ENCODE measurements around the gene DTNA. TPM values are rescaled to one million over a fixed set of nuclear protein-coding genes. Genes with fewer than 3 reads are reported as not detected.

Gene DTNA
- total RNA-seq, 1 experiment from 2014 or later: 9.0 TPM

DNA sequence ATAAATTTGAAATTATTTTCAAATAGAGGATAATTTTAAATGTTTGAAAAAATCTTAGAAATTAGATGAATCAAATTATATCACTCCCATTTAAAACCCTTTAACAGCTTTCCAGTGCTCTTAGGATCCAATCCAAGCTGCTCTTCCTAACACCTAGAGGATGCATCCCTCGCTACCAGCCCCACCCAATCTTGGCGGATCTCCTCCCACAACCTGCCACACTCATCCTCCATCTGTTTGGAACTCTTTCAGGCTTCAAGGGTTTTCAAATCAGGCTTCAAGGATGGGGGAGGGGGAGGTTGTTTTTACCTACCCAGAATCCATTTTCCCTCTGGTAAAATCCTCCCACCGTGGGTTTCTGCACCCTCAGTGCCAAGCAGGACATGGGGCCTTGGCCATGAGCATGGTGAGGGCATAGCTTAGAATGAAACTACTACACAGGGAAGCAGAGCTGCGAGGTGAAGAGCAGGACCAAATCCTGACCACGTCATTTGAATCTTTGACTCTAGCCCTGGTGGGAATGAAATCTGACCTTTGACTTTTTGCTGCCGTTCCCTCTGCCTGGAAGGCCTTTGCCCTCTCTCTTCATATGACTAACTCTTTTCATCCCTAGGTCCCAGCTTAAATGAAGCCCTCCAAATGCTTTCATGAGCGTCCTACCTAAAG lies 218.1 kb downstream of the DTNA start:
- H3K4me3 Mint-ChIP-seq (ENCODE audit: low read depth, unreplicated experiment): no peak overlapping the region
- CTCF ChIA-PET: no interaction called here
- no peaks in the 10 kb centered on the region for H3K27me3 Mint-ChIP-seq (ENCODE audit: unreplicated experiment)
- TF ChIP-seq, protein P1, sequence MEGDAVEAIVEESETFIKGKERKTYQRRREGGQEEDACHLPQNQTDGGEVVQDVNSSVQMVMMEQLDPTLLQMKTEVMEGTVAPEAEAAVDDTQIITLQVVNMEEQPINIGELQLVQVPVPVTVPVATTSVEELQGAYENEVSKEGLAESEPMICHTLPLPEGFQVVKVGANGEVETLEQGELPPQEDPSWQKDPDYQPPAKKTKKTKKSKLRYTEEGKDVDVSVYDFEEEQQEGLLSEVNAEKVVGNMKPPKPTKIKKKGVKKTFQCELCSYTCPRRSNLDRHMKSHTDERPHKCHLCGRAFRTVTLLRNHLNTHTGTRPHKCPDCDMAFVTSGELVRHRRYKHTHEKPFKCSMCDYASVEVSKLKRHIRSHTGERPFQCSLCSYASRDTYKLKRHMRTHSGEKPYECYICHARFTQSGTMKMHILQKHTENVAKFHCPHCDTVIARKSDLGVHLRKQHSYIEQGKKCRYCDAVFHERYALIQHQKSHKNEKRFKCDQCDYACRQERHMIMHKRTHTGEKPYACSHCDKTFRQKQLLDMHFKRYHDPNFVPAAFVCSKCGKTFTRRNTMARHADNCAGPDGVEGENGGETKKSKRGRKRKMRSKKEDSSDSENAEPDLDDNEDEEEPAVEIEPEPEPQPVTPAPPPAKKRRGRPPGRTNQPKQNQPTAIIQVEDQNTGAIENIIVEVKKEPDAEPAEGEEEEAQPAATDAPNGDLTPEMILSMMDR (IDR thresholded peaks at IDR 0.05; ENCODE audit: unreplicated experiment): no peak
- no peak for DNase-seq
- no peak overlapping the region for H3K27ac Mint-ChIP-seq (ENCODE audit: unreplicated experiment)
- peaks cover 6% of the 10 kb centered on the region for H3K9me3 Mint-ChIP-seq (ENCODE audit: low read depth, unreplicated experiment)
- intact Hi-C loops (cut with micrococcal nuclease; ENCODE audit: unreplicated experiment): no loop called here
- no TSS peak for BruUV-seq (replicated peaks)
- no peaks in the 10 kb centered on the region for H3K36me3 Mint-ChIP-seq (ENCODE audit: insufficient read depth, unreplicated experiment)
- H3K4me1 Mint-ChIP-seq (ENCODE audit: low read depth, unreplicated experiment): peaks cover 23% of the 10 kb centered on the region

DNA sequence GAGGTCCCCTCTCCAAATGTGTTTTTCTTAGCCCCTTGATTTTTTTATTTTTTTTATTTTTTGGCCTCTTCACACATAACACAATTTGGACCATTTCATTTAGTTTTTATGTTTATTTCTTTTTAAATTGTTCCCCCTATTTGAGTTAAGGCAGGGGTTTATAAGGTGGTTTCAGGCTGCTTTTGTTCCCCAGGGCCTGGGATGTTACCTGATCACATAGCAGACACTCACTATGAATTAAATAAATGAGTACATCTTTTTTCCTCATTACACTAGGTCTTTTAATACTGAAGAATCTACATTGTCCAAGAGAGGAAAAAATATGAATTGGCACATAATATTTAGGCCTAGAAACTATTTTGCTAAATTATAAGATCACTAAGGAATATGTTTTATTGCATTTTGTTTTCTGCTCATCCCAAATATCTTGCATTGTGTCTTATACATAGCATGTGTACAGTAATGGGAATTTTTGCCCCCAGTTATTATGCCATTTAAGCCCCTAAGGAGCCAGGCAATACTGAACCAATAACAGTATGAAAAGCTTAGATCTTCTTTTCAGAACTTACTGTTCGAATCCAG lies 218.7 kb downstream of the DTNA start:
- intact Hi-C loops (cut with micrococcal nuclease; ENCODE audit: unreplicated experiment): no loop called here
- CTCF ChIA-PET: interaction anchor here (0.9 kb wide), 1 partner anchor 14 kb away, joined by 3 read pairs; no protein-coding TSS in a partner anchor
- Mint-ChIP-seq H3K27ac (ENCODE audit: unreplicated experiment) (no peak overlapping the region), H3K27me3 (ENCODE audit: unreplicated experiment) (no peaks in the 10 kb centered on the region), H3K4me1 (ENCODE audit: low read depth, unreplicated experiment) (peaks cover 29% of the 10 kb centered on the region), H3K4me3 (ENCODE audit: low read depth, unreplicated experiment) (no peak overlapping the region), H3K36me3 (ENCODE audit: insufficient read depth, unreplicated experiment) (no peaks in the 10 kb centered on the region), H3K9me3 (ENCODE audit: low read depth, unreplicated experiment) (peaks cover 6% of the 10 kb centered on the region)
- BruUV-seq (replicated peaks): no TSS peak
- no peak for DNase-seq
- TF ChIP-seq, protein P1 (IDR thresholded peaks at IDR 0.05; ENCODE audit: unreplicated experiment): no peak

DNA sequence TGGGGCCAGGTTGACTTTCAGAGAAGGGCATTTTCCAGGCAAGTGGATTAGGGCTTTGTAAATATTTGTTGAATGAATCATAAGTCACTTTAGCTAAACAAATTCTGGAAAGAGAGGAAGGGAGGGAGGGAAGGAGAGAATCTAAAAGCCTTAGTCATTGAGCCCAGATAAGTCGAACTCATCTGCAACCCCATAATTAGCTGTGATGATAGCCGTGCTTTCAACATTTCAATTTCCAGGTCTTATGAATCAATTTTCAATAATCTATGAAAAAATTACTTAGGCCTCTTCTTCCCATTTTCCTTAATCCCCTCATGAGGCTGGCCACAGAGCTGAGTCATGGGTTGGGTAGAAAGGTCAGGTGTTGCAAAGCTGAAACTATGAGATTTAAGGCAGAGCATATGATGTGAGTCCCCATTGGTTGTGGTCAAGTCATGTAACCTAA lies 219.3 kb downstream of the DTNA start:
- intact Hi-C loops (cut with micrococcal nuclease; ENCODE audit: unreplicated experiment): no loop called here
- no TSS peak for BruUV-seq (replicated peaks)
- TF ChIP-seq, protein P1 (IDR thresholded peaks at IDR 0.05; ENCODE audit: unreplicated experiment): no peak
- CTCF ChIA-PET: interaction anchor here (0.9 kb wide), 1 partner anchor 13 kb away, joined by 3 read pairs; no protein-coding TSS in a partner anchor
- Mint-ChIP-seq H3K9me3 (ENCODE audit: low read depth, unreplicated experiment) (peaks cover 6% of the 10 kb centered on the region), H3K4me1 (ENCODE audit: low read depth, unreplicated experiment) (peaks cover 35% of the 10 kb centered on the region), H3K36me3 (ENCODE audit: insufficient read depth, unreplicated experiment) (no peaks in the 10 kb centered on the region), H3K27me3 (ENCODE audit: unreplicated experiment) (no peaks in the 10 kb centered on the region), H3K4me3 (ENCODE audit: low read depth, unreplicated experiment) (no peak overlapping the region), H3K27ac (ENCODE audit: unreplicated experiment) (no peak overlapping the region)
- peak; percentile 25 for DNase-seq

DNA sequence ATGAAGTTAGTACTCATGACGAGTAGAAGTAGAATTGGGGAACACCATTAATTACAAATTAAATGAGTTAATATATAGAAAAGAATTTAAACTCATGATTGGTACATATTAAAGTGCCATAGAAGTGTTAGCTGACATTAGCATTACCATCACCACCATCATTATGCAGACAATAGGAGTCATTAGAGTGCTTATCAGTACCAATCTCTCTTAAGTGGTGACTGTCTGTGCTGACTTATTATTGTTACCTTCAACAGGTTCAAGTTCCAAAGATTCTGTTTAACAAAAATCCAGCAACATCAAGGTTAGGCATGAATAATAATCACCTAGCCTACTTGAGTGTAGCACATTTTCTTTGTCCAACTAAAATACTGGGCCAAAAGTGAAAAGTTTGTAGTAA lies 222.3 kb downstream of the DTNA start:
- TF ChIP-seq, protein P1 (IDR thresholded peaks at IDR 0.05; ENCODE audit: unreplicated experiment): no peak
- DNase-seq: no peak
- no peaks in the 10 kb centered on the region for H3K36me3 Mint-ChIP-seq (ENCODE audit: insufficient read depth, unreplicated experiment)
- no peak overlapping the region for H3K27ac Mint-ChIP-seq (ENCODE audit: unreplicated experiment)
- intact Hi-C loops (cut with micrococcal nuclease; ENCODE audit: unreplicated experiment): no loop called here
- no peaks in the 10 kb centered on the region for H3K27me3 Mint-ChIP-seq (ENCODE audit: unreplicated experiment)
- H3K9me3 Mint-ChIP-seq (ENCODE audit: low read depth, unreplicated experiment): peaks cover 2% of the 10 kb centered on the region
- peaks cover 41% of the 10 kb centered on the region for H3K4me1 Mint-ChIP-seq (ENCODE audit: low read depth, unreplicated experiment)
- no peak overlapping the region for H3K4me3 Mint-ChIP-seq (ENCODE audit: low read depth, unreplicated experiment)
- BruUV-seq (replicated peaks): no TSS peak
- CTCF ChIA-PET: no interaction called here
